HUES48 (cell line): ENCODE results near the gene GARNL3.

ENCODE experiments used
- H3K27ac ChIP-seq: one replicate; pipeline ENCODE4 v1.7.0; 2013; ENCODE audit warnings: low read depth, low read length, inconsistent platforms
- H3K27me3 ChIP-seq: 2 replicates; pipeline ENCODE4 v1.6.1; 2013; ENCODE audit warnings: mild to moderate bottlenecking, low read length; ENCODE audit not compliant: control insufficient read depth, insufficient read depth
- H3K36me3 ChIP-seq: 2 replicates; pipeline ENCODE4 v1.6.1; 2013; ENCODE audit warnings: low read length; ENCODE audit not compliant: control insufficient read depth, insufficient read depth
- H3K4me1 ChIP-seq: 2 replicates; pipeline ENCODE4 v1.6.1; 2013; ENCODE audit warnings: mild to moderate bottlenecking, low read length; ENCODE audit not compliant: control insufficient read depth, insufficient read depth
- H3K4me3 ChIP-seq: 2 replicates; pipeline ENCODE4 v1.5.1; 2013; ENCODE audit warnings: mild to moderate bottlenecking, low read depth, low read length
- H3K9ac ChIP-seq: 2 replicates; pipeline ENCODE4 v1.6.1; 2013; ENCODE audit warnings: mild to moderate bottlenecking, low read depth, low read length, moderate library complexity
- H3K9me3 ChIP-seq: 2 replicates; pipeline ENCODE4 v1.6.1; 2013; ENCODE audit warnings: low read length; ENCODE audit not compliant: control insufficient read depth, insufficient read depth

The GARNL3 gene

GRCh38 chr9:127223810-127224177 lies 40.8 kb upstream of the GARNL3 start:
- no peaks in the 10 kb centered on the region for H3K9me3 ChIP-seq
- no peaks in the 10 kb centered on the region for H3K36me3 ChIP-seq
- peaks cover 10% of the 10 kb centered on the region; the same call in 1 of the 2 replicates for H3K4me1 ChIP-seq
- H3K4me3 ChIP-seq: peak overlapping the region; percentile 58
- H3K27me3 ChIP-seq: peaks cover 34% of the 10 kb centered on the region
- no peak overlapping the region for H3K9ac ChIP-seq
- H3K27ac ChIP-seq: no peak overlapping the region

- Histone ChIP-seq H3K9me3 (no peaks in the 10 kb centered on the region), H3K4me3 (peak overlapping the region; percentile 74), H3K27ac (peak overlapping the region; percentile 76), H3K4me1 (peaks cover 10% of the 10 kb centered on the region; the same call in 1 of the 2 replicates), H3K36me3 (no peaks in the 10 kb centered on the region), H3K27me3 (peaks cover 34% of the 10 kb centered on the region), H3K9ac (peak overlapping the region; percentile 52; the same call in 1 of the 2 replicates)
Observed at GRCh38 chr9:127224178-127224882, 40.2 kb upstream of the GARNL3 start.

GRCh38 chr9:127224883-127225739 lies 39.5 kb upstream of the GARNL3 start:
- H3K4me3 ChIP-seq: peak overlapping the region; percentile 74
- peak overlapping the region; percentile 76 for H3K27ac ChIP-seq
- H3K36me3 ChIP-seq: no peaks in the 10 kb centered on the region
- no peaks in the 10 kb centered on the region for H3K9me3 ChIP-seq
- H3K4me1 ChIP-seq: peaks cover 10% of the 10 kb centered on the region; the same call in 1 of the 2 replicates
- H3K27me3 ChIP-seq: peaks cover 34% of the 10 kb centered on the region
- H3K9ac ChIP-seq: no peak overlapping the region

GRCh38 chr9:127225801-127226625 lies 38.6 kb upstream of the GARNL3 start:
- Histone ChIP-seq H3K9ac (no peak overlapping the region), H3K36me3 (no peaks in the 10 kb centered on the region), H3K4me3 (peak overlapping the region; percentile 62; the same call in 1 of the 2 replicates), H3K4me1 (peaks cover 10% of the 10 kb centered on the region; the same call in 1 of the 2 replicates), H3K27ac (no peak overlapping the region), H3K27me3 (peaks cover 34% of the 10 kb centered on the region), H3K9me3 (no peaks in the 10 kb centered on the region)

GRCh38 chr9:127229691-127230417 lies 34.7 kb upstream of the GARNL3 start:
- Histone ChIP-seq H3K36me3 (no peaks in the 10 kb centered on the region), H3K27ac (no peak overlapping the region)

GRCh38 chr9:127231666-127232065 lies 32.9 kb upstream of the GARNL3 start:
- Histone ChIP-seq H3K4me3 (no peak overlapping the region), H3K27ac (no peak overlapping the region), H3K9me3 (no peaks in the 10 kb centered on the region), H3K4me1 (no peaks in the 10 kb centered on the region), H3K27me3 (peaks cover 2% of the 10 kb centered on the region), H3K9ac (no peak overlapping the region), H3K36me3 (no peaks in the 10 kb centered on the region)

More at GRCh38 chr9:127229691-127230417, 34.7 kb upstream of the GARNL3 start:
- H3K4me1 ChIP-seq: no peaks in the 10 kb centered on the region
- H3K4me3 ChIP-seq: no peak overlapping the region
- H3K27me3 ChIP-seq: peaks cover 16% of the 10 kb centered on the region
- no peak overlapping the region for H3K9ac ChIP-seq
- H3K9me3 ChIP-seq: no peaks in the 10 kb centered on the region

GRCh38 chr9:127232833-127233549 lies 31.6 kb upstream of the GARNL3 start:
- no peaks in the 10 kb centered on the region for H3K9me3 ChIP-seq
- no peak overlapping the region for H3K4me3 ChIP-seq
- H3K4me1 ChIP-seq: no peaks in the 10 kb centered on the region
- no peak overlapping the region for H3K27ac ChIP-seq
- no peak overlapping the region for H3K9ac ChIP-seq
- no peaks in the 10 kb centered on the region for H3K27me3 ChIP-seq
- 0 out of 2 replicates have a peak, but pooled peaks cover 10% of the 10 kb centered on the region for H3K36me3 ChIP-seq

- H3K9ac ChIP-seq: no peak overlapping the region
- no peaks in the 10 kb centered on the region for H3K27me3 ChIP-seq
- no peak overlapping the region for H3K27ac ChIP-seq
- 0 out of 2 replicates have a peak, but pooled peaks cover 10% of the 10 kb centered on the region for H3K36me3 ChIP-seq
- no peak overlapping the region for H3K4me3 ChIP-seq
- H3K9me3 ChIP-seq: no peaks in the 10 kb centered on the region
- H3K4me1 ChIP-seq: no peaks in the 10 kb centered on the region
Observed at GRCh38 chr9:127233550-127233949, 31.0 kb upstream of the GARNL3 start.

- Histone ChIP-seq H3K4me3 (no peak overlapping the region), H3K27ac (no peak overlapping the region), H3K9me3 (no peaks in the 10 kb centered on the region), H3K9ac (no peak overlapping the region), H3K36me3 (0 out of 2 replicates have a peak, but pooled peaks cover 10% of the 10 kb centered on the region), H3K27me3 (no peaks in the 10 kb centered on the region), H3K4me1 (no peaks in the 10 kb centered on the region)
Observed at GRCh38 chr9:127233989-127234388, 30.6 kb upstream of the GARNL3 start.
